HG03571 (cell line): ENCODE results near the gene G6PC2.

Experiments
- ATAC-seq: cut with Tn5 transposase; IDR thresholded peaks from one replicate; pipeline ENCODE4 v1.9.1; 2021; ENCODE audit not compliant: unreplicated experiment

G6PC2 gene

GRCh38 chr2:168944065-168944464 is 43.0 kb downstream of the G6PC2 start:
- no peak for ATAC-seq

- no peak for ATAC-seq
Measured at GRCh38 chr2:168945508-168945907, 44.4 kb downstream of the G6PC2 start.

GRCh38 chr2:168948621-168949212 is 47.6 kb downstream of the G6PC2 start:
- peak; percentile 64 for ATAC-seq

GRCh38 chr2:168949324-168949723 is 48.2 kb downstream of the G6PC2 start:
- ATAC-seq: no peak

DNA sequence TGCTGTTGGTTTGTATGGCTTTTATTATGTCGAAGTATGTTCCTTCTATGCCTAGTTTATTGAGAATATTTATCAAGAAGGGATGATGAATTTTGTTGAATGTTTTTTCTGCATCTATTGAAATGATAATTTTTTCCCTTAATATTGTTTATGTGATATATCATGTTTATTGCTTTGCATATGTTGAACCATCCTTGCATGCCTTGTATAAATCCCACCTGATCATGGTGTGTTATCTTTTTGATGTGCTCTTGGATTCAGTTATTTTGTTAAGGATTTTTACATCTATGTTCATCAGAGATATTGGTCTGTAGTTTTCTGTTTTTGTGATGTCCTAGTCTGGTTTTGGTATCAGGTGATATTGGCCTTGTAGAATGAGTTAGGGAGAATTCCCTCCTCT is 50.8 kb downstream of the G6PC2 start:
- no peak for ATAC-seq

- ATAC-seq: no peak
Measured at GRCh38 chr2:168952424-168952823, 51.3 kb downstream of the G6PC2 start.

DNA sequence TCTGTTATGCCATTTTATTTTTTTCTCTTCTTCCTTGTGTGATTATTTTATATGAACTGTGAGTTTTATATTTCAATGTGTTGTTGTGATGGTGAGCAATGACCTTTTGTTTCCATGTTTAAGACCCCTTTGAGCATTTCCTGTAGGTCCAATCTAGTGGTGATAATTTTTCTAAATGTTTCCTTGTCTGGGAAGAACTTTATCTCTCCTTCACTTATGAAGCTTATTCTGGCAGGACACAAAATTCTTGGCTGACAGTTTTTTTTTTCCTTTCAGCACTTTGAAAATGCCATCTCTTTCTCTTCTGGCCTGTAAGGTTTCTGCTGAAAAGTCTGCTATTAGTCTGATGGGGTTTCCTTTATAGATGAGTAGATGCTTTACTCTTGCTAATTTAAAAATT is 53.2 kb downstream of the G6PC2 start:
- ATAC-seq: no peak

GRCh38 chr2:168955321-168955720 is 54.2 kb downstream of the G6PC2 start:
- no peak for ATAC-seq

- no peak for ATAC-seq
Measured at GRCh38 chr2:168956392-168956791, 55.3 kb downstream of the G6PC2 start.
